ENCODE results near the gene ACOT6.
A peak's percentile ranks its signal among the peaks of the same experiment; 100 is the strongest.
"Not testable (repeated sequence)": the region's sequence is repeated elsewhere in the genome, so short reads cannot be mapped to it uniquely, and the experiment has no call there.

ACOT6 gene

GRCh38 chr14:73612339-73613045 lies at the start of gene ACOT6:
ACOT6 (plus strand) TSS chr14:73612517; CDS start chr14:73612572, 55 bp downstream.
- H3K9me3 ChIP-seq (ENCODE audit: severe bottlenecking), result no peaks in the 10 kb centered on the region
- no peaks in the 10 kb centered on the region for H3K27me3 ChIP-seq (ENCODE audit: insufficient read depth, low read depth, severe bottlenecking)
- TF ChIP-seq CTCF (IDR thresholded peaks at IDR 0.05; ENCODE audit: low read depth, low read length), result no peak
- no peaks in the 10 kb centered on the region for H3K36me3 ChIP-seq
- DNase-seq, result peak; percentile 84
- peak within 1 kb of the TSS; percentile 45 for H3K27ac ChIP-seq
- H3K4me3 ChIP-seq (ENCODE audit: low read depth, low read length), result peak within 1 kb of the TSS; percentile 57

- DNase-seq; H3K27ac ChIP-seq; H3K27me3 ChIP-seq (ENCODE audit: insufficient read depth, low read depth, severe bottlenecking); H3K4me3 ChIP-seq (ENCODE audit: low read depth, low read length); H3K36me3 ChIP-seq: not testable (repeated sequence)
- peaks cover 13% of the 10 kb centered on the region for H3K9me3 ChIP-seq (ENCODE audit: severe bottlenecking)
Measured at GRCh38 chr14:73562696-73563095, 49.6 kb upstream of the ACOT6 start.

- not testable (repeated sequence) for DNase-seq; H3K36me3 ChIP-seq; H3K4me3 ChIP-seq (ENCODE audit: low read depth, low read length); H3K27me3 ChIP-seq (ENCODE audit: insufficient read depth, low read depth, severe bottlenecking); H3K27ac ChIP-seq
- peaks cover 12% of the 10 kb centered on the region for H3K9me3 ChIP-seq (ENCODE audit: severe bottlenecking)
Measured at GRCh38 chr14:73566431-73566830, 45.9 kb upstream of the ACOT6 start.

- not testable (repeated sequence) for H3K9me3 ChIP-seq (ENCODE audit: severe bottlenecking); H3K27ac ChIP-seq; H3K4me3 ChIP-seq (ENCODE audit: low read depth, low read length); DNase-seq; H3K27me3 ChIP-seq (ENCODE audit: insufficient read depth, low read depth, severe bottlenecking); H3K36me3 ChIP-seq
Measured at GRCh38 chr14:73566935-73567334, 45.4 kb upstream of the ACOT6 start.

- no peaks in the 10 kb centered on the region for H3K36me3 ChIP-seq
- peaks cover 3% of the 10 kb centered on the region for H3K9me3 ChIP-seq (ENCODE audit: severe bottlenecking)
- H3K27me3 ChIP-seq (ENCODE audit: insufficient read depth, low read depth, severe bottlenecking), result no peaks in the 10 kb centered on the region
- no peak for TF ChIP-seq CTCF (IDR thresholded peaks at IDR 0.05; ENCODE audit: low read depth, low read length)
- DNase-seq, result no peak
- H3K4me3 ChIP-seq (ENCODE audit: low read depth, low read length), result no peak overlapping the region
- H3K27ac ChIP-seq, result no peak overlapping the region
Measured at GRCh38 chr14:73567358-73567757, 45.0 kb upstream of the ACOT6 start.

GRCh38 chr14:73567951-73568885 lies 44.1 kb upstream of the ACOT6 start:
- Histone ChIP-seq H3K27me3 (ENCODE audit: insufficient read depth, low read depth, severe bottlenecking) (no peaks in the 10 kb centered on the region), H3K4me3 (ENCODE audit: low read depth, low read length) (peak overlapping the region; percentile 59; the same call in 1 of the 2 replicates), H3K9me3 (ENCODE audit: severe bottlenecking) (no peaks in the 10 kb centered on the region), H3K36me3 (no peaks in the 10 kb centered on the region), H3K27ac (peak overlapping the region; percentile 89)
- no peak for DNase-seq
- TF ChIP-seq CTCF (IDR thresholded peaks at IDR 0.05; ENCODE audit: low read depth, low read length), result no peak

GRCh38 chr14:73568886-73569184 lies 43.5 kb upstream of the ACOT6 start:
- not testable (repeated sequence) for DNase-seq; H3K36me3 ChIP-seq; H3K9me3 ChIP-seq (ENCODE audit: severe bottlenecking); H3K27me3 ChIP-seq (ENCODE audit: insufficient read depth, low read depth, severe bottlenecking)
- peak overlapping the region; percentile 89 for H3K27ac ChIP-seq
- H3K4me3 ChIP-seq (ENCODE audit: low read depth, low read length), result peak overlapping the region; percentile 59

- peak; percentile 77 for DNase-seq
- peak within 1 kb of the TSS; percentile 89 for H3K27ac ChIP-seq
- not testable (repeated sequence) for H3K9me3 ChIP-seq (ENCODE audit: severe bottlenecking); H3K36me3 ChIP-seq; H3K27me3 ChIP-seq (ENCODE audit: insufficient read depth, low read depth, severe bottlenecking)
- H3K4me3 ChIP-seq (ENCODE audit: low read depth, low read length), result peak within 1 kb of the TSS; percentile 59
Measured at GRCh38 chr14:73569185-73569958, 42.9 kb upstream of the ACOT6 start, which contains the start of gene ACOT2. ACOT2 (plus strand) TSS chr14:73569213; CDS start chr14:73569241, 28 bp downstream.
